ENCODE results near the gene LPGAT1.

LPGAT1 gene

DNA sequence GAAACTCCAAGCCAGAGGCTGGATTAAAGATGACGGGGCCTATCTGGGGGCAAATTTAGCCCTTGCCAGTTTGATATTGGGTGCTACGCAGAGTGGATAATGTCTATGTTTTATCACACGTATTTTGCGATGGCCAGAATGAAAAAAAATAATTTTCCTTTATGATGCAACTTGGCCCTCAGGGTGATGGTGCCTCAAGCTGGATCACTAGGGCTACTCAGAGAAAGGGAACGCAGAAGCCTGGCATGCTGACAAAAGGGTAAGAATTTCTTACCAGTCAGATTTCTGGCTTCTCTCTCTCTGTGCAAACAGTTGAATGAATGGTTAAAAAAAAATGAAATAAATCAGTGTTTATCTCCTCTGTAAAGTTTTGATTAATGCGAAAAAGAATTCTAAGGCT is 122.6 kb downstream of the LPGAT1 start:
- ChIA-PET CTCF (interaction anchor here (1.4 kb wide), 1 partner anchor 237 kb away, joined by 3 read pairs; no protein-coding TSS in a partner anchor), POLR2A (ENCODE audit: low non-redundant PET) (no interaction called here)
- TF ChIP-seq, protein P1, sequence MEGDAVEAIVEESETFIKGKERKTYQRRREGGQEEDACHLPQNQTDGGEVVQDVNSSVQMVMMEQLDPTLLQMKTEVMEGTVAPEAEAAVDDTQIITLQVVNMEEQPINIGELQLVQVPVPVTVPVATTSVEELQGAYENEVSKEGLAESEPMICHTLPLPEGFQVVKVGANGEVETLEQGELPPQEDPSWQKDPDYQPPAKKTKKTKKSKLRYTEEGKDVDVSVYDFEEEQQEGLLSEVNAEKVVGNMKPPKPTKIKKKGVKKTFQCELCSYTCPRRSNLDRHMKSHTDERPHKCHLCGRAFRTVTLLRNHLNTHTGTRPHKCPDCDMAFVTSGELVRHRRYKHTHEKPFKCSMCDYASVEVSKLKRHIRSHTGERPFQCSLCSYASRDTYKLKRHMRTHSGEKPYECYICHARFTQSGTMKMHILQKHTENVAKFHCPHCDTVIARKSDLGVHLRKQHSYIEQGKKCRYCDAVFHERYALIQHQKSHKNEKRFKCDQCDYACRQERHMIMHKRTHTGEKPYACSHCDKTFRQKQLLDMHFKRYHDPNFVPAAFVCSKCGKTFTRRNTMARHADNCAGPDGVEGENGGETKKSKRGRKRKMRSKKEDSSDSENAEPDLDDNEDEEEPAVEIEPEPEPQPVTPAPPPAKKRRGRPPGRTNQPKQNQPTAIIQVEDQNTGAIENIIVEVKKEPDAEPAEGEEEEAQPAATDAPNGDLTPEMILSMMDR (conservative IDR thresholded peaks at IDR 0.05; ENCODE audit: low read depth), result no peak
- no peak for DNase-seq (ENCODE audit: low spot score)
- no peak overlapping the region for H3K27ac ChIP-seq

DNA sequence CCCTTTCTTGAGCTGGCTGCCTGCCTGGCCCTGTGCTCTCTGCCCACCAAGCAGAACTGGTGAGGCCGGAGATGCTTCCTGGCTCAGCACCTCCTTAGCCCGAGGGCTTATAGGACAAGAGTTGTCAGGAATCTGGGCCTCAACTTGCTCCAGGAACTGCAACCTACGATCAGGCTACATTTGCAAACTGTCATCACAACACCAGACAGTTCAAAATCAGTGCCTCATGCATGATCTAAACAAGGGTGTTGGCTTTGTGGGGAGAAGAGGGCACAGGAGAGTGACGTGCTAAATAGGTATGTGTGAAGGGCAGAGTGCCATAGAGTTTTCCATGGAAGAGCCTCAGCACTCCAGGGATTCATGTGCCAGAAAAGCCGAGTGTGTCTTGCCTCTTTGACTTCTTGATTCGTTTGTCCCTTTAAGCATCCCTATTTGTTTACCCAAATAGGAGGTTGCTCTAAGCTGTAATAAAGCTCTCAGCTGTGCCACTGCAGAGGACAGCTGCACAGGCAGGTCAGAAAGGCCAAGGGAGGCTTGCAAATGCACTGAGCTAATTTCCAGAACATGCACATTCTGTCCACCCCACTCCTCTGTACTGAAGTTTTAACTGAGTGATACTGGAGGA is 125.0 kb downstream of the LPGAT1 start:
- CTCF ChIA-PET, result interaction anchor here (1.0 to 1.2 kb wide), 2 partner anchors 25 to 330 kb away, joined by 5 to 7 read pairs; partner anchors contain the start of genes DTL and INTS7
- H3K27ac ChIP-seq, result peak overlapping the region; percentile 81
- TF ChIP-seq, protein P1 (conservative IDR thresholded peaks at IDR 0.05; ENCODE audit: low read depth), result no peak
- peak; percentile 79 for DNase-seq (ENCODE audit: low spot score)
- POLR2A ChIA-PET (ENCODE audit: low non-redundant PET), result no interaction called here

DNA sequence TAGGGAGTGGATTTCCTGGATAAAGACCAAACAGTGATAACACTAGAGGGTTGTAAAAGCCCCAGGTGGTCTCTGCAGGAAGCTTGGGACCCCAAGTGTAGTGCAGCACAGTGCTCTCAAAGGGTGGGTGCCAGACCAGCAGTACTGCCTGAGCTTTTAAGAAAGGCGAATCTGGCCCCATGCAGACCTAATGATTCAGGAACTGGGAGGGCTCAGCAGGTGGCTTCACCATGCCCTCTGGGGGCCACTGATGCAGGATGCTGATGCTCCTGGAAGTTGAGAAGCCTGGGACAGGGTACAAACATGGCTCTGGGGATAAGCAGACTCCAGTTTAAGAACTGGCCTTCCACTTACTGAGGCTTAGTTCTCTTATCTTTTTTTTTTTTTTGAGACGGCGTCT is 126.0 kb downstream of the LPGAT1 start:
- POLR2A ChIA-PET (ENCODE audit: low non-redundant PET), result no interaction called here
- CTCF ChIA-PET, result no interaction called here
- DNase-seq (ENCODE audit: low spot score), result no peak
- peak overlapping the region; percentile 81 for H3K27ac ChIP-seq
- TF ChIP-seq, protein P1 (conservative IDR thresholded peaks at IDR 0.05; ENCODE audit: low read depth), result no peak

DNA sequence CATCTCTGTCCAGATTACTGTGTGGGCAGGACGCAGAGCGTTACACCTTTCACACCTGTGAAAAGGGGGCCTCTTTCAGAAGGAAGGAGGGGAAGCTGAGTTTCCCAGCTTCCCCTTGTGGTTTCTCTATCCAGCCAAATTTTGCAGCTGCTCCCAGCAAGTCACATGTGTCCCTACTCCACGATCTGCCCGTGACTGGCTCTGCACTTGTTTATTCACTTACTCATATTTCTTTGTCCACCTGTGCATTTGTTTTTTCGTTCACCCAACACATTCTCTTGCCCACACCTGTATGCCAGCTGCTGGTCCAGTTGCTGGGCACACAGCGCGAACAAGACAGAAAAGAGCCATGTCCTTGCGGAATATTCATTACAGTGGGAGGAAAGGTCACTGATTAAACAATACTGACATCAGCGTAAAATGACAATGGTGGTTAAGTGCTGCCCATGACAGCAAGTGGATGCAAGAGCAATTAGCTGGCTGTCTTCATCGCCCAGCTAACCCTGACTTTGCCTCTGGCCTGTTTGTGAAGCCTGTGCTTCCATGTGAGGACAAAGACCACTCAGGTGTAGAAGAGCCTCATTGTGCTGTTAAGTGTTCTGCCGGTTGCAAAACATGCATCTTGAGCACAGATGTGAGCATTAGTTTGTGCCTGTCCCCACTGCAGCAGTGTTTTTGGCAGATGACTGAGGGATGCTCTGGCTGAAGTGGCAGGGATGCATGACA is 126.6 kb downstream of the LPGAT1 start:
- TF ChIP-seq, protein P1 (conservative IDR thresholded peaks at IDR 0.05; ENCODE audit: low read depth), result no peak
- CTCF ChIA-PET, result no interaction called here
- H3K27ac ChIP-seq, result peak overlapping the region; percentile 81
- POLR2A ChIA-PET (ENCODE audit: low non-redundant PET), result no interaction called here
- DNase-seq (ENCODE audit: low spot score), result no peak

DNA sequence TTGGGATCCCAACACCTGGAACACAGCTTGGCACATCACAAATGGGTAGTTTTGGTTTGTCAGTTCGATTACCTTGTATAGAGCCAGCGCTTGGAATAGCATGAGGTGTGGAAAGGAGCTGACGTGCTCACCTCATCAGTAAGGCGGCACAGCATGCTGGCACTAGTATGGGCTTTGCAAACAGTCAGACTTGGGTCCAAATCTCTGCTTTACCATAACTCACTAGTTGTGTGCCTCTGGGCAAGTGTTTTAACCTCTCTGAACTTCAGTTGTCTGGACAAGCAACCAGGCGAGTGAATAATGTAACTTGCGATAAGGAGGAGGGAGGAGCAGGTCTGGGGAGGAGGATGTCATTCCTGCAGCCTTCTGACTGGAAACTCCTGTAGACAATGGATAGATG is 128.8 kb downstream of the LPGAT1 start:
- TF ChIP-seq, protein P1 (conservative IDR thresholded peaks at IDR 0.05; ENCODE audit: low read depth), result no peak
- POLR2A ChIA-PET (ENCODE audit: low non-redundant PET), result no interaction called here
- CTCF ChIA-PET, result interaction anchor here (1.2 to 1.8 kb wide), 2 partner anchors 21 to 334 kb away, joined by 3 to 10 read pairs; partner anchors contain the start of genes DTL and INTS7

DNA sequence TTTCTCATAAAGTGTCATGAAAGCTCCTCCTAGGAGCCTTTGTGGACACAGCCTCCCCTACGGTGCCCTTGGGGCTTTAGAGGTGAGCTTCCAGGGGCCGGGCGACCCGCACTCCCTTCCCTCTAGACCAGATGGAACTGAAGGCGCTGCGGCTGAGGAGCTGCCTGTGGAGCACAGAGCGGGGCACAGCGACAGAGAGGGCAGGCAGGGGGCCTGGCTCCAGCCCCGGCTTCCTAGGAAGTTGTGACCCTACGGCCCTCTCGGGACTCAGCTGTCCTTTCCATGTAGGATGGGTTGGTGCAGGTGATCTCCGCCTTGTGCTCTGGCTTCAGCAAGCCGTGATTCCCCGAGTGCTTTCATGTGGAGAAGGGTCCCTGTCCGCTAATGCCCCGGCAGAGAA is 131.5 kb downstream of the LPGAT1 start:
- no peak for DNase-seq (ENCODE audit: low spot score)
- ChIA-PET POLR2A (ENCODE audit: low non-redundant PET) (no interaction called here), CTCF (interaction anchor here (0.8 to 5.4 kb wide), 20 partner anchors 14 to 336 kb away, joined by 3 to 20 read pairs (median 4); partner anchors contain the start of genes DTL and INTS7)
- H3K27ac ChIP-seq, result no peak overlapping the region
- TF ChIP-seq, protein P1 (conservative IDR thresholded peaks at IDR 0.05; ENCODE audit: low read depth), result no peak

More for the DNA sequence above, 128.8 kb downstream of the LPGAT1 start:
- no peak overlapping the region for H3K27ac ChIP-seq
- DNase-seq (ENCODE audit: low spot score), result peak; percentile 34
